ENCODE results near the gene ICA1L.

ICA1L gene

DNA sequence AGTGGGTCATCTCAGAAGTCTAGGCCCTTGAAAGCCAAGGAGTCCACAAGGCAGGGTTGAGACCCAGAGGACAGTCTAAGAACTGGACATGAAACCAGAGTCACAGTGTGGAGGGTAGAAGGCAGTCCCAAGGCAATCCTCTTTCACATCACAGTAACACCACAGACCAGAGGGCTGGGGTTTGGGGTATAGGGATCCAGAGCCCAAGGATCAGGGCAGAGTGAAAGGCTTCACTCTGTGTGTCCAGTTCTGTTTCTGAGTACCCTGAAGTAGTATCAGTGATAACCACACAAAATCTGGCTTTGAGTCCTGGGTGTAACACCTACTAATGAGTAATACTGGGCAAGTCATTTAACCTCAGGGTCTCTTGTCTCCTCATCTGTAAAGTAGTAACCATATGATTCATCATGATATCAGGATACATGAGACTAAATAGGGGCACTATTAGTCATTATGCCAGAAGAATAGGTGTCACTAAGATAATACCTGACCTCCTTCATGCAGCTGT lies 91.0 kb downstream of the ICA1L start:
- no peak for DNase-seq

DNA sequence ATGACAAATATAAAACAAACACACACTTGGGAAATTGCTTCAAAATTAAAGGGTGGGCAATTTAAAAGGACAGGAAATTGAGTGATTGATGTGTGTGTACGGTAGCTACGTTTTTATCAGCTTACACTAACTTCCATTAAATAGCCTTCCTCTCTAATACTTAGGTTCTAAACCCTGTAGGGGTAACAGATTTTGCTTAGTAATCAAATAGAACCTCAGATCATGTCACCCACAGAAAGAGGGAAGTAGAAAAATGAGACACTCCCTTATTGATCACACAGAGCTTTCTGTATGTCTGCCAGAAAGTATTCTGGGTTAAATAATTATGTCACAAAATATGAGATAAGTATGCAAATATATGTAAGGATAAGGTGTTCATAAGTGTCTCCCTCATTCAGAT lies 93.3 kb downstream of the ICA1L start:
- no peak for DNase-seq

DNA sequence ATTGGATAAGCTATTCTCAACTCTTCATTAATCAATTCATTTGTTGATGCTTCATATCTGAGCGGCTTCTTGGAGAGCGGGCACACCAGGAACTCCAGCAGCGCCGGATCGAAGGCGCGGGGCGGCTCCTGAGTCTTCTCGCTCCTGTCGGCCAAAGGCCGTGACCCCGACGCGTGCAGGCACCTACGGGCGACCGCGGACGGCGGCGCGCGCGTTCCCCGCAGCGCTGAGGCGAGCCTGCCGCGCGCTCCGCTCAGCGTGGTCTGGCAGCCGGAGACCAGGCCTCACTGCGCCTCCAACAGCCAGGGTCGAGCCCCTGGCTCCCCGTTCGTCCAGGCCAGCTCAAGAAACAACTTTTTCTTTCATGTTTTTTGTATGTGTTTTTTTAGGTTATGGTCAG lies 97.5 kb downstream of the ICA1L start:
- no peak for DNase-seq

DNA sequence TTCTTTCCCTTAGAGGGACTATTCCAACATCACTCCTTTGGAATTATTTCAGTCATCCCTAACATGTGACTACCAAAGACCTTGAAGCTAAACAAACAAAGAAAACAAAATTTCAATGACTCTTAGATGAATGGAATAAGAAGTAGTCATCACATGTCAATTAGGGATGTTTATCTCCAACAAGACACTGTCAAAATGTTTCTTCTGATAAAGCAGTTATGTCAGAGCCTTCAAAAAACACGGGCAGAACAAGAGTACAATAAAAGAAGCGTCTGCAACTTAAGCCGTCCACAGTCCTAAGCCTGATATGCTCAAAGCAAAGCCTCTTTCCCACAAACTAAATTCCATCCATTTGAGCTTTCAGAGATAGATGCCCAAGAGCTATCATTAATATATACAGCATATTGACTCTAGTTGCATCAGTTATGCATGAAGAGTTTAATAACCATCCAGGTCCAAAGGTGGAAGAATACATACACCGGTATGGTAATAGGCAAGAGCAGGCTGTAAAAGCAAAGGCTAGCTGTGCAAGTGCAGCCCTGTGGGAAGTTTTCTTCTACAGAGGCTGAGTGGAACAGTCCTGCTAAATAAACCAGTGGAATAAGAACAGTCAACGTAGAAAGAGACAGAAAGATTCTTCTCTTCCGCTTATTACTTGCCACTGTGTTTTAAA lies 98.1 kb downstream of the ICA1L start:
- no peak for DNase-seq

DNA sequence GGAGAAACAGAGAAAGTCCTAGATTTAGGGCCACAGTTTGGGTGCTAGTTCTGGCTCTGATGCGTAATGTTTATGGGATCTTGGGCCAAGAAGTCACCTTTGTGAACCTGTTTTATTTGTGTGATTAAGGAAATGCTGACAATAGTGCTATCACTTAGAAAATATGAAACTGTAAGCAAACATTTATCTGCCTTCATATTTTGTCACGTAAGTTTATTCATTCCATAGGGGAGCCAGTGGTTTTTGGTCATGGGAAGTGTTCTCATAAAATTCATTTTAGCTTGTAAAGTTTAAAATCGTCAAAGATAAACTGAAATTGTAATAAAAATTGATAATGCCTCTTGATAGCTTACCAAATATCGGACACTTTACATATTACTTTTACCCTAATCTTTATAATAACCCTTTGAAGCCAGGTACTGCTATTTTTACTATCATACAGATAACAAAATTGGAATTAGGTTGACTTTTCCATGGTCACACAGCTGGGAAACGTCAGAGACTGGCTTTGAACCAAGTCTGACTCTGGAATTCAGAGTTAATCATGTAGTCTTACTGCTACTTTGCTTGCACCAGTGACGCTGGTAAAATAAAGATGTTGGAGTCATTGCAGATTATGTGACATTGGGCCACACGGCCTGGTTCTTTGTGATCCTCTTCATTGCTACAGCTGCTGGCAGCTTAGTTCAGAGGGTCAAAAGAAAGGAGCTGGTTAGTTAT lies 99.7 kb downstream of the ICA1L start:
- no peak for DNase-seq

DNA sequence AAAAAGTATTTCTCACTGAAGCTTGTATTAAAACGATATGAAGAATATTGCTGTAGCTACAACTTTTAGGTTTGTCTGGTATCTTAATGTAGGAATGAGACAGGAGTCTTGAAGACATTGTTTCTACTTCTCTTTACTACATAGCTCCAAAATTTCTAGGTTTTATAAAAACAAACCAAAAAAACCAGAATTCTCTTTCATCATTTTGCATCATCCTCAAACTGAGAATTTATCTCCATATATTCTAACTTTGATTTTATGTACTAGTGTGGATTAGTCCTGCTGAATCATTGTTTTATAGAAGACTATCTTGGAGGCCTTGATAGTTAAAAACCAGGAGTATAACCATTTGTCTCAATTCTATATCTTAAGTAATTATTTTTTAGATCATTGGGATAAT lies 100.2 kb downstream of the ICA1L start:
- no peak for DNase-seq

DNA sequence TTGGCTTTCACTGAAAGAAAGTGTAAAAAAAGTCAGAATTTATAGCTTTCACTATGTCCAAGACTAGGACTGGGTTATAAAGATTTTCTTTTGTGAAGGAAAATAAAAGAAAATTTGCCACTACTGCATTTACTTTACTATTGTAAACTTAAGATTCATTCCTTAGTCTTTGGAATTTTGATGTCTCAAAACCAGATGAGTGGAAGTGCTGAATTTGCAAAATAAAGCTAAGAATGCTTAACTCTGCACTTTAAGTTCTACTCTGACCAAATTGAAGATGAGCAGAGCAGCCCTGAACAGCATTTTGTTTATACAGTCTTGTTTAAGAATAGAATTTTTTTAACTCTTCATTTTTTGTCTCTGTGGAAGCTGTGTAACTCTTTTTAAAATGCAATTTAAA lies 102.4 kb downstream of the ICA1L start:
- DNase-seq: no peak

DNA sequence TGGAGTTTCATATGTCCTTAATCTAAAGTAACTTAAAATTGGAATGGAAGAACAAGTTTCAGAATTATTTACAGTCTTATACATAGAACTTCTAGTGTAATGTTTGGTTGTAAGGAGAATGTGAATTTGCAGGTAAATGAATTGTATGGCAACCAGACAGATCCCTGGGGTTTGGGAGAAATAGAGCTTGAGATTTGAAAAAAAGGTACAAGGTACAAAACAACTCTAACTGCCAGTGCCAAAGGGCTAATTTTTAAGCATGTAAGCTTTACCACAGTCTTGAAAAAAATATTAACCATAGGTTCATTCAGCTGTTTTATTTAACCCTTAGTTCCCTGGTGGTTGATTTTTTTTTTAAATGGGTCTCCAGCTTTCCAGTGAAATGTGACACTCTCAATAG lies 103.3 kb downstream of the ICA1L start:
- DNase-seq: no peak

DNA sequence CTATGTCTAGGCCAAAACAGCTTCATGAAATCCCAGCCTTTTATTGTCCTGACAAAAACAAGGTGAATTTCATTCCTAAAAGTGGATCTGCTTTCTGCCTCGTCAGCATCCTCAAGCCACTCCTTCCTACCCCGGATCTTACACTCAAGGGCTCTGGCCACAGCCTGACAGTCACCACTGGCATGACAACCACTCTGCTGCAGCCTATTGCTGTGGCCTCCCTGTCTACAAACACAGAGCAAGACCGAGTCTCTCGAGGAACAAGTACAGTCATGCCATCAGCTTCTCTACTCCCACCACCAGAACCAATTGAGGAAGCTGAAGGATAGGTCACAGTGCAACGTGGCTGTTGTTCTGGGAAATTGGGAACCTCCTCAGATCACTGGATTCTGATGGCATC lies 106.1 kb downstream of the ICA1L start:
- no peak for DNase-seq

DNA sequence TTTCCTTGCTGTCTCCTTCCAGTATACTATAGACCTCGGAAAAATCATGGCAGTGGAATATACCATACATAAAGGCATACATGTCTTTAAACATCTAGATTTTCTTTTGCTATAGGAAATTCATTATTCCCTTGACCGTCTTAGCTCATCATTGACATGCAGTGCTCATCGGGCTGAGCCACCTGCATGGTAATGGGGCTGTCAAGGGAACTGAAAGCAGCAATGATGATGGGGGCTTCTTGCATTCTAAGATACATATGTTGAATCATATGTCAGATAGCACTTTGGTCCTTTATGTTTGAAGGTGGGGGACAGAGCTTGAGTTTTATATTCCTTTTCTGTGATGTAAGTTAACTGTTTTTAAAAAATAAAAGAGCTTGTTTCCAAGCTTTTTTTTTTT lies 106.6 kb downstream of the ICA1L start:
- DNase-seq: no peak

DNA sequence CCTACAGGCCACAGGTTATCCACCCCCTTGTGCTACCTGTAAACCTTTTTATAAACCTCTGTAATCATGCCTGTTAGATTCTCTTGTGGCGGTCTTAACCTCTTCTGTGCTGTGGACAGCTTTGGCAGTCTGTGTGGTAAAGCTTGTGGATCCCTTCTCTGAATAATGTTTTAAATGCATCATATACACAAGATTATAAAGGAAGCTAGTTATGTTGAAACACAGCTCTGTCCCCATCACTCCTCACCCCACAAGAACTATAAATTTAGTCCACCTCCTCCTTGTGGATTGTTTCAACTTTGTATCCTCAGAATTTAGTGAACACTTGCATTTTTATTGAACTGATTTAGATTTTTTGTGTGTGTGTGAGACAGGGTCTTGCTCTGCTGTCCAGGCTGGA lies 107.7 kb downstream of the ICA1L start:
- DNase-seq: no peak

DNA sequence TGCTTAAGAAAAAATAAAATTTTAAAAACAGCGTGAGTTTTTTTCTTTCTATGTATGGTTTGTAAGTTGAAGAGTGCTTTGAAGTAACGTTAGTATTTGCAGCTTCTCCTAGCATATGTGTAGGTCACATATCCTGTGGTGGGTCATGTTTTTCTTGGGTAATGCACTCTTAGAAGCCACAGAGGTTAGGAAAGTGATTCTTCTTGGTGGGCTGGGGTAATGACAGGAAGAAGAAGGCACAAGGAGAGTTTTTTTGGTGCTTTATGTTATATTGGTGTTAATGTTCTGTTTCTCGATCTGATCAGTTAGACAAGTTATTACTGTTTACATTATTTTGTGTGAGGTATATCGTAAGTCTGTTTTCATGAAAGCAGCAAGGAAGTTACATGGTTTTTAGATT lies 109.0 kb downstream of the ICA1L start:
- DNase-seq: peak in 2 of 6 experiments; percentile 34 to 53

DNA sequence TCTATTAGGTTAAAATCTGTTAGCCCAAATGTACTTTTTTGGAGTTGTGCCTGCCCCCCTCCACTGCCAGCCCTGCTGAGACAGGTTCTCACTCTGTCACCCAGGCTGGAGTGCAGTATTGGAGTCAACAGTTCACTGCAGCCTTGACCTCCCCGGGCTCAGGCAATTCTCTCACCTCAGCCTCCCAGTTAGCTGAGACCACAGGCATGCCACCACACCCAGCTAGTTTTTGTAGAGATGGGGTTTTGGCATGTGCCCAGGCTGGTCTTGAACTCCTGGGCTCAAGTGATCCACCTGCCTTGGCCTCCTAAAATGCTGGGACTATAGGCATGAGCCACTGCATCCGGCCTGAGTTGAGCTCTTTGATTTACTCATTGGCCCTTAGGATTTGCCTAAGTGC lies 110.7 kb downstream of the ICA1L start:
- DNase-seq: no peak

DNA sequence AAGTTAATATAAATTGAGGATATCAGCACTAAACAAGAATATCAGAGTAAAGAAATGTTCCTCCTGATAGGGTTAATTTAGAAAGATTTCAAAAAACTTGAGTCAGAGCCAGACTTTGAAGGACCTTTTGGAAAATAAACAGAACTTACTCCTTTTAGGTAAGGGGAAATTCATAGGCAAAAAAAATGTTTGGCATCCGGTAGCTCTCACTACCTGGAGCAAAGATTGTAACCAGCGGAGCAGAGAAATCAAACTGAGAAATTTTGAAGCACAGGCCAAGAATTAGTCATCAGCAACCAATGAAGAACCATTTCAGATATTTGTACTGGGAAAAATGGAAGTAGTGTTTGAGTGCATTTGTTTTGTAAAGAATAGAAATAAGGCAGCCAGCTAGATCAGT lies 113.0 kb downstream of the ICA1L start:
- no peak for DNase-seq

DNA sequence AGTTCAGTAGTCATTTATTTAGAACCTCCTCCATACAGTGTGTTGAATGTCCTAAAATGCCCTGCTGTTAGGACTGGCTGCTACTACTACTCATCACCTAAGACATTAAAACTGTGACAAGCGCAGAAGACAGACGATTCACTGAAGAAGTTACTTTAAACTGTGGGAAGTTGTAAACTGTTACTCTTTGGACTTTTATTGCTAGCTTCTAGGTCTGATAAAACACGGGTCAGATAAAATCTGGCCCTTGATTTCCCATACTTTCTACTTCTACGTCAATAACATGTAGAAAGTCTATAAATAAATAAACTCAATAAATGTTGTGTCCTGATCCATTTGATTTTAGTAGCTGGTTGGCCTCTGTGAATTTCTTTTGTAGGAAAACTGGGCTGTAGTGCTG lies 113.4 kb downstream of the ICA1L start:
- DNase-seq: no peak

DNA sequence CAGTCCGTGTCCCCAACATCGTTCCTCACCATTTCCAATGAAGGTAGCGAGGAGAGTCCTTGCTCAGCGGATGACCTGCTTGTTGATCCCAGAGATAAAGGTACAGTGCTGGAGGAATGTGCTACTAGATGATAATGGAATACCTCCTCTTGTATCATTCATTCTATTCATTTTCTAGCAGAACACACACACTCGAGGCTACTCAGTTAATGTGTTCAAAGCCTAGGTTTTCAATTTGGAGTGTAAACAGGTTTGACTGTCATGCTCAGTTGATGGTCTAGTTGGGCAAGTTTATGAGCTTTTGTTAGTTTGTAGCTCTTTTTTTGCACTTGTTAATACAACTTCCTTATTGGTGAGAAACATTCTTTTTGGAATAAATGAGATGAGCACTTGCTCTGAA lies 114.2 kb downstream of the ICA1L start:
- no peak for DNase-seq

DNA sequence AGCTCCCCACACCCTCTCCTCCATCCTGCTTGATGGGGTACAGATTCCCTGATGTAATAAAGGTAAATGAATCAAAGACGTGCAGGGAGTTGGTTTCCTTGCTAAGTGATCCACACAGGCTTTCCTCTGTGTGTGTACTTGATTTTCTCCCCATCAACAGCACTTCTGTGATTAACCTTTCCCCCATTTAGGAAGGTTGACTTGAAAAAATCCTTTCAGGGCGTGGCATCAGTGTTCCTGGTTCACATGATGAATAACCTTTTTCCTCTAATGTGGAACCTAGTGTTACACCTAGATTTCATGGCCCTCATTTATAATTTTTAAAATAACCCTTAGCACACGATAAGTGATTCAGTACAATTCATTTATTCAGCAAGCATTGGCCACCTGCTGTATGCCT lies 115.0 kb downstream of the ICA1L start:
- no peak for DNase-seq

DNA sequence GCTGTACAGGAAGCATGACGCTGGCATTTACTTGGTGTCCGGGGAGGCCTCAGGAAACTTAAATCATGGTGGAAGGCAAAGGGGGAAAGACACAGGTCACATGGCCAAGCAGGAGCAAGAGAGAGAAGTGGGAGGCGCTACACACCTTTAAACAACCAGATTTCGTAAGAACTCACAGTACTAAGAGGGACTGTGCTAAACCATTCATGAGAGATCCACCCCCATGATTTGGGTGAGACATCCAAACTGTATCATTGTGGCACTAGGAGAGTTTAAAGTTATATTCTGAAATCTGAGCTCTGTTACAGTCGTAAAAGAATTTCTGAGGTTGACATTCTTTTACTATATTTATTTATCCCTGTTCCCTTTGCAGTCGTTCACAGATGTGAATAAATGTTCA lies 116.6 kb downstream of the ICA1L start:
- no peak for DNase-seq

DNA sequence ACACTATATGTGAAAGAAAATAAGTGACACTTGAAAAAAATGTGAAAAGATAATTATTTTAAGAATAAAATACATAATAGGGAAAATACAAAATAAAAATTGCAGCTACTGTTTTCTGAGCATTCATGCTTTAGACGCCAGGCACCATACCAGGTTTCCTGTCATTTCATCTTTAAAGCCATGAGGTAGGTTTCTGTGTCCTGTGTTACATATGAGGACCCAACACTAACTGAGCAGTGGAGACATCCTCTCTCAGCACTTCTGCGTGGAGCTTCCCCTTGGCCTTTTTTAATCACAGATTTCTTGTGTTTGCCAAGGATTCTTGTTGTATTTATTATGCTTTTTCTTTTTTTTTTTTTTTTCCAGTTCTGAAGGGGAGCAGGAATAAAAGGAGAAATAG lies 119.5 kb downstream of the ICA1L start:
- DNase-seq: peak in 2 of 6 experiments; percentile 8 to 12

DNA sequence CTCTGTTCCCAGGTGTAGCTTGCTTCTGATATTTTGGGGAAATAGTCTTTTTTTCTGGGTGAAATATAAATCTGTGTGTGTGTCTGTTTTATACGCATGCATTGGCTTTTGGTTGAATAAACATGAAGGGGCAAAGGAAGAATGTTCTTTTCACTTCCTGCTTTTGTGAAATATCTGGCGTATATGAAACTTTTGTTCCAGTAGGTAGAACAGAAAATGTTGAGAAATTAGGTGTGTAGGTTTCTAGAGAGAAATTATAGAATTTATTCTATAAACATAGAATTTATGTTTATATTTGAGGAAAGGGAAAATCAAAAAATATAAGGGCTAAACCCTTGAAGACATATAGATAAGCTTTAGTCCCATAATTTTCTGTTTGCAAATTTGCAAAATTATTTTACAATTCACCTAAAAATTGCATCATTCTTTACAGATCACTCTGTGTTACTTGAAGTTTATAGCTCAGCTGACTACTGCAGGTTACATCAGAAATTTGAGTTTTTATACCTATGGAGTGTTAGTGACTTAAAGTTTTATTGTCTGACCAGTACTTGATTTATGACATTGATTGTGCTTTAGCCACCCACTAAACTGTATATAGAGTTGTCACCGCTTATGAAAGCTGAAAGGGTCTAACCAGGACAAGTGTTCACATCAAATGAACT lies 120.7 kb downstream of the ICA1L start:
- peak in 2 of 6 experiments; percentile 15 to 33 for DNase-seq

DNA sequence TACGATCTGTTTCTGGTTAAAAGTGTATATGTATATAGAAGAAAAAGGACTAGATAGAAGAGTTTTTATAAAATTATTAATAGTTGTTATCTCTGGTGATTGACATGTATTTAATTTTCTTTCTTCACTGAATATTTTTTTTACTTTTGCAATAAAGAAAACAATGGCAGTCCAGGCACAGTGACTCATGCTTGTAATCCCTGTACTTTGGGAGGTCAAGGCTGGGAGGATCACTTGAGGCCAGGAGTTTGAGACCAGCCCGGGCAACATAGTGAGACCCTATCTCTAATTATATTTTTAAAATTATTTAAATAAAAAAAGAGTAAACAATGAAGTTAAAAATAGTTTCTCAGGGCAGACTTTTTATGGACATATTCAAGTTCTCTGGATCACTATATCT lies 122.1 kb downstream of the ICA1L start:
- no peak for DNase-seq

DNA sequence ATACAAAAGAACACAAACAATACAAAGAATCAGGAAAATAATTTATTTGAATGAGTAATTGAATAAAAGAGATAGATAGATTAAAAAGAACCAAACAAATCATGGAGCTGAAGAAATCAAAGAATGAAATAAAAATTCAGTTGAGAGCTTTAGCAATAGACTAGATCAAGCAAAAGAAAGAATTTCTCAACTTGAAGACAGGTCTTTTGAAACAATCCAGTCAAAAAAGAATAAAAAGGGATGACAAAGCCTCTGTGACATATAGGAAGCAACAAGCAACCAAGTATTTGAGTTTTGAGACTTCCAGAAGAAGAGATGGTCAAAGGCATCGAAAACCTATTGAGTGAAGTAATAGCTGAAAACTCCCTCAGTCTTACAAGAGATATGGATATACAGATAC lies 128.0 kb downstream of the ICA1L start:
- no peak for DNase-seq

DNA sequence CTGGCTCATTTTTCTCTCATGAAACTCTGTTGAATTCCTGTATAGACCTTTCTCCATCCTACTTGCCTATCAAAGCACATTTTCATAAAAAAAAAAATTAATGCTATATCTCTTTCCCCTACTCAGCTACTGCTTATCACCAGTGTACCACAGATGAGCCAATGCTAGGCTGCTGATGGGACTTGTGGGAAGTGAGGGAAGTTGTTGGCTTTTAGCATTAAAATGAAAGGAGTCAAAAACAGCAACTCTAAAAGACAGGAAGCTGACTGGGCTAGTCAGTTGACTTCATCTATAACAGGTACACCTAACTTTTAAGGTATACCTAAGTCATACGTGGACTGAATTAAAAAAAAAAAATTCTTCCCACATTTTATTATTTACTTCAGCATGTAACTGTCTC lies 134.7 kb downstream of the ICA1L start:
- DNase-seq: peak in 1 of 6 experiments; percentile 4

DNA sequence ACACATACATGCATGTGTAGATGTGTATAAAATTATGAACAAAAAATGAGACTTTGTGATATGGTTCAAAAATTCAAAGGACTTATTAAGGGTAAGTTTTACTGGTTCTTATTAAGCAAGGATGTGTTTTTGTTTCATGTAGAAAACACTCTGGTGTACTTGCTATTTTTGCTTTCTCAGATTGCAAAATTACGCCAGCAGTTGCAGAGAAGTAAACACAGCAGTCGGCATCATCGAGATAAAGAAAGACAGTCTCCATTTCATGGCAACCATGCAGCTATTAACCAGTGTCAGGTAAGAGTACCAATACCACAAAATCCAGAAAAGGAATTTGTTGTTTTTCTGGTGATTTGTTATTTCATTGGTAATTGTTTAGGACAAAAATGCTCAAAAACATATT lies 145.5 kb downstream of the ICA1L start:
- DNase-seq: no peak
